AML-193 (cell line): ENCODE data around the gene TMPRSS11D.

Source experiments
- DNase-seq, 2 experiments: peaks; one replicate each; lab custom pipeline; 2025; lab: John Stamatoyannopoulos, UW

The TMPRSS11D gene

GRCh38 chr4:67885762-67886161 lies 2.0 kb upstream of the TMPRSS11D start:
- no peak for DNase-seq

- DNase-seq: no peak
Measured at GRCh38 chr4:67884701-67885100, 899 bp upstream of the TMPRSS11D start.

- peak; percentile 63 to 84 for DNase-seq
Measured at GRCh38 chr4:67883458-67883857, 344 bp downstream of the TMPRSS11D start.

DNA sequence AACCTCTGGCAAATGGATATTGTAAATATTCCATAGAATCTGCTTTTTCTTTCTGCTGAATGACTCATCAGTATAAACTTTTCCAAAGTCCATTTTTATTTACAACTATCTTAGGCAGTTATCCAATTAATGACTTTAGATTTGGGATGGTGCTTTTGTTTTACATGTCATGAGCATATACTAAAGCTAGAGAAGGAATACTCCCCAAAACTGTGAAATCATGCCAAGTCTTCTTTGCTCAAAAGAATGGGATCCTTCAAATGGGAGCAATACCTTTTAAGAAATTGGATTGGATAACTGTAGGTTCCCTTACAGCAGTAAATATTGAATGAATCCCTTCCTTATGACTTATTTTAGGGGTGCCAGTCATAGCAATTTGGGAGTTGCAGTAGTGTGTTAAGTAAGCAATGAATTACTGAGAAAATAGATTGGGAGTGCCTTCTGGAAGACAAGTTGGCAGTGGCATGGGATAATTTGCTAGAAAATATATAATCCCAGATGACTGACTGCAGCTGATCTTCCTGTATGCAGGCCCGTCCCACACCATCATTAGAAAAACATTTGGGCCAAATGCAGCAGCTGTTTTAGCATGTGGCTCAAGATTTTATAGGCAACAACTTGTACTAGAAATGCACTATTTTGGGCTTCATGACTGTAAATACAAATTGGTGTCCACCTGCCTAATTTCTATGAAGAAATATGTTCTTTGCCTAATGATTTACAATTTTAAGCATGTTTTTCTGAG lies 2.8 kb downstream of the TMPRSS11D start:
- DNase-seq: no peak

DNA sequence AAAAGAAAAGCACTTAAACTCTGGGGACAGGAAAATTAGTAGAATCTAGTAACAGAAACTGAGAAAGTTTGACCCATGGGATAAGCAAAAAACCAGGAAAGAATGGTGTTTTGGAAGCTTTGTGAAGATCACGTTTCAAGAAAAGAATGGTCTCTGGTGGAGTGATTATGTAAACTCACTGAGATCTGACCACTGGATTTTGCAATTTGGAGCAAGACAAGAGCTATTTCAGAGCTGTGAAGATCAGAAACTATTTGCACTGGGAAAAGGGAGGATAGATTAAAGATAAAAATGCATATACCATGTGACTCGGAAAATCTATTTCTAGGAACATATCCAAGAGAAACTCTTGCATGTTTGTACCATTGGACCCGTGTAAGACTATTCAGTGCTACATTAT lies 4.3 kb downstream of the TMPRSS11D start:
- peak; percentile 43 for DNase-seq

- DNase-seq: no peak
Measured at GRCh38 chr4:67877086-67877485, 6.7 kb downstream of the TMPRSS11D start.

DNA sequence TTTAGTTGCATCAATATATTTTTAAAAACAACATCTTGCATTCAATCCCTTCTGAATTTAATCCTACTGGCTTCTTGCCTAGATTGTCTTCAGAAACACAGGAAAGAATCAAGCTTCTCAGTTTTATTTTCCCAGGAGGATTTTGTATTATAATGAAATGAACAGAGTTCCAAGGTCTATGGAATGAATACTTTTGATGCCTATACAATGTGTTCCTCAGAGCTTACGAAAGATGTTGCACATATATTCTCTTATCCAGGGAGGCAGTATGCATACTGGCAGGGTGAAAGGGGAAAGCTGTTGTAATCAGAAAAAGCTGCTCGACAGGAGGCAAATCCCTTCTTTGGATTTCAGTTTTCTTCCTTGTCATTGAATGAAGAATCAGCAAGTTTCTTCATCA lies 8.8 kb downstream of the TMPRSS11D start:
- DNase-seq: no peak

GRCh38 chr4:67873116-67873515 lies 10.7 kb downstream of the TMPRSS11D start:
- DNase-seq: no peak

GRCh38 chr4:67871867-67872266 lies 11.9 kb downstream of the TMPRSS11D start:
- DNase-seq: peak; percentile 58 to 68

DNA sequence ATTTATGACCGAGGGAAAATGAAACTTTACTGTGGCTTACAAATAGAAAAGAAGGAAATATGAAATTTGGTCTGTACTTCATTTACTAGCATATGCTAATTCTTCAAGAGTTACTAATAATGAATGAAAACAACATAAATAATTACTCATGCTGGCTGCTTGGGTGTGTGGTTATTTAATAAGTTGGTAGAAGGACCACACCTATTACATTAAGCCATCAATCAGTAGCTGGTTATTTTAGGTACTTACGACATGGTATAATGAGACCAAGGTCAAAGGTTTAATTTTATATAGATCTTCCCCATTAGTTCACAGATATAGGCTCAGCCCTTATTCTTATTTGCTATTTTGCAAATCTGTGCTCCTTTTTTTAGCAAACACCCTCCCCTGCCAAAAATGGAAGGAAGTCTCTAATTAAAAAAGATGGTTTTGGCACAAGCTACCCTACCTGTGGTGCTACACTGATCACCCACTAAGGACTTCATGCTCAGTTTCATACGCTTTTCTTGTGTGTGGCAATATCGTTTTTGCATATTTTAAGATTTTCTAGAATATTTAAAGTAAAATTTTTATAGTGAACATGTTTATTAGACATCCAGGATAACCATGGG lies 14.1 kb downstream of the TMPRSS11D start:
- no peak for DNase-seq

DNA sequence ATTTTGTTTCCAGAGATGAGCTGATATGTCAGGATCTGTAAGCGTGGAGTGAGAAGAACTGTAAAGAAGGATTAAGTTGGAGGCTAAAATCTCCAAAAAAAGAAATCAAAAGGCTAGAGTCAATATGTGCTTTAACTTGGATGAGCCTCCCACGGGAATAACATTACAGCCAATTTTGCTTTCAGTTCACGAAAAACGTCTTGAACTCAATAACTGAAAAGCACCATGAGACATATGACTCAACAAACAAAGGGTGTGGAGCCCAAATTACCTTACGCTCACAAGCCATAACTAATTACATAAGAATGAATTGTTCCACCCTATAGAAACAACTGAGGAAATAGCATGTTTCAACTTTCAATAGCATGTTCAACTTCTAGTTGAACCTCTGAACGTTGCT lies 22.3 kb downstream of the TMPRSS11D start:
- no peak for DNase-seq

DNA sequence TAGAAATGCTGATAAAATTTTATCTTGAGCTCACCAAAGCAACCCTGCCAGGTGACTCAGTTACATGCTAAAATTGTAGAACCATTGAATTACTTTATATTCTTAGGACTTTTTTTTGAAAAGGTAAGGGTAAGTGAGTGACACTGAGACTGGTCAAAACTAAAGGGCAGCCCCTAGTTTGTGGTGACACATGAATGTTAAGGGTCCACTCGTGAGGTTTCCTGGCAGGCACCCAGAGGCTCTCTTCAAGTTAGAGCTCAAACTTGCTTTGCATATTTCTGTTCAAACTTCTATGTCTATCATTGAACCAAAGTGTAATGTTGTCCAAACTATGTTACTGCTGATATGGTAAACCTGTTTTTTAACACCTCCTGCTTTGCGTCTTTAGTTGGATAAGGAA lies 30.5 kb downstream of the TMPRSS11D start:
- DNase-seq: no peak

DNA sequence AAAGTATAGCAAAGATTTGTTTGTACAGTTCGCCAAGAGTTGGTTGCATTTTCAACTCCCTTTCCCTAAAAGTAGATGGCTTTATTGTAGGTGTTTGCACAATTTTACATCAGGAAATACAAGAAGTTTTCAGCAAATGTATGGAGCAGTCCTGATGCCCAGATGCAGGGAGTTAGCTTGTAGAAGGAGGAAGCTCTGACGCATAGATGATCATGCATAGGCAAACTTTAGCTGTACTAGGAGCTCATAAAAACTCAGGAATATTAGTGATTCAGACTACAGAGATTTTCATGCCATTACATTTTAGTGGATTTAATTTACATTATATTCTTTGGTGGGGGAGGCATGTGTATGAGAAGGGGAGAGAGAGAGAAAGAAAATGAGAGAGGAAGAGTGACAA lies 62.9 kb downstream of the TMPRSS11D start:
- DNase-seq: no peak

DNA sequence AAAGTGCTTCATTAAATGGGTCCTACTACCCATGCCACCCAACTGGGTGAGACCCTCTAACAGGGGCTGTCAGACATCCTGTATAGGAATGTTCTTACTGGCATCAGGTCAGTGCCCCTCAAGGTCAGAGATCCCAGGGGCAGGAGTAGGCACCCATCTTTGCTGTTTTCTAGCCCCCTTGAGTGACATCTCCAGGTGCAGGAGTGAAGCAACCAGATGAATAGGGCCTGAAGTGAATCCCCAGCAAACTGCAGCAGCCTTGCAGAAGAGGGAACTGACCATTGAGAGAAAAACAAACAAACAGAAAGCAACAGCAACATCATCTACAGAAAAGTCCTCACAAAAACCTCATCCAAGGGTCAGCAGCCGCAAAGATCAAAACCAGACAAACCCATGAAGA lies 73.8 kb downstream of the TMPRSS11D start:
- DNase-seq: no peak

GRCh38 chr4:67809502-67809901 lies 74.3 kb downstream of the TMPRSS11D start:
- DNase-seq: no peak

- DNase-seq: no peak
Measured at GRCh38 chr4:67796810-67797209, 87.0 kb downstream of the TMPRSS11D start.

DNA sequence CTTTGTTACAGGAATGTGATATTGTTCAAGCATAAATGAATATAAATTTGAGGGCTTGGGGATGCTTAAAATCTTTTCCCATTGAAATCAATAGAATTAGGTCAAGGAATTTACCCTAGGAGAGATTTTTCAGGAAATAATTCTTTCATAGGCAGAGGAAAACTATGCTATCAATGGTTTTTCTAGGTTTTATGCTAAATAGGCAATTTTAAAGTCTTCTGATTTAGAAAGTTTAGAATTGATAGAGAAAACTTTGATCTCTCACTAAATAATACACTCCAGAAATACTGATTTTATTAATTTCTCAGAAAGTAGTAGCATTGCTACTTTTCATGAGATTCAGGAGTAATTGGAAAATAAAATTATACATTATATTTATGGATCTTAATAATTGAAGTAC lies 93.1 kb downstream of the TMPRSS11D start:
- no peak for DNase-seq

GRCh38 chr4:67787311-67787710 lies 96.5 kb downstream of the TMPRSS11D start:
- no peak for DNase-seq

DNA sequence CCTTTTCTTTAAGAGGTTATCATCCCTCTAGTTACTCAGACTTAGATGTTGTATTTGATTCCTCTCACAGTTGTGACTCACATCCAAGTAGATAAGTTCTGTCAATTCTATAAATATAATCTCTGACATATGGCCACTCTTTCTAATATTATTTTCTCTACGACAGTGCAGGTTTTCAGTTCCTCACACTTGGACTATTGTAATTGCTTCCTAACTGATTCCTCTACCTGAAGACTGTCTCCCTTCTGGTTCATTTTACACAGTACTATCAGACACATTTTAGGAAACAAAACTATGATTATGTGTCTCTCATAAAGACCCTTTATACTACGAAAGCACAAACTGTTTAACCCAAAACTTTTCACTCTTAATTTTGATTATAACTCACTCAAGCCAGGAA lies 98.3 kb downstream of the TMPRSS11D start:
- no peak for DNase-seq

- no peak for DNase-seq
Measured at GRCh38 chr4:67779631-67780030, 104.2 kb downstream of the TMPRSS11D start.

- DNase-seq: no peak
Measured at GRCh38 chr4:67776746-67777145, 107.1 kb downstream of the TMPRSS11D start.
